Endothelial cell of umbilical vein (primary cell): ENCODE results near the gene BCAP31. TPM values are rescaled to one million over a fixed set of nuclear protein-coding genes. Genes with fewer than 3 reads are reported as not detected.
A peak's percentile ranks its signal among the peaks of the same experiment; 100 is the strongest.
"Not testable (repeated sequence)": the region's sequence is repeated elsewhere in the genome, so short reads cannot be mapped to it uniquely, and the experiment has no call there.

Experiments
- BruUV-seq: library from RNA; stranded (reverse); fragments of 400-500 nt; replicated peaks from 2 replicates; lab custom pipeline; 2021; lab: Mats Ljungman, UMichigan
- CTCF ChIA-PET: fragments of 300-600, 350-600 bp; sonication (Branson Sonifier 250); formaldehyde crosslinking; loops from one replicate; lab custom pipeline; 2021; ENCODE audit warnings: antibody characterized with exemption, inconsistent platforms; lab: Charles Lee
- POLR2A ChIA-PET: fragments of 300-600, 350-600 bp; sonication (Branson Sonifier 250); formaldehyde crosslinking; loops from one replicate; lab custom pipeline; 2021; ENCODE audit warnings: antibody characterized with exemption, inconsistent platforms; lab: Charles Lee
- DNase-seq: peaks from one replicate; pipeline ENCODE4 v3.0.0-alpha.2; 2011; ENCODE audit warnings: low read depth, low spot score
- FAIRE-seq: peaks from 2 replicates; lab custom pipeline; 2011; peaks lifted over from hg19 to GRCh38; lab: Jason Lieb, UNC
- H2AFZ ChIP-seq: 2 replicates; pipeline ENCODE4 v1.6.0; 2012; ENCODE audit warnings: low read depth, low read length, control low read depth, inconsistent platforms
- H3K27ac ChIP-seq: 2 replicates; pipeline ENCODE4 v1.5.1; 2011; ENCODE audit warnings: low read depth, mild to moderate bottlenecking, control low read depth, low read length, moderate library complexity; ENCODE audit not compliant: insufficient read depth
- H3K27me3 ChIP-seq, 2 experiments: 2 replicates each; pipeline versions ENCODE4 v1.6.0 to v1.6.1; 2011; ENCODE audit warnings: low read length in 2 of 2, mixed read lengths in 1 of 2; ENCODE audit not compliant: control insufficient read depth in 2 of 2, insufficient read depth in 2 of 2
- H3K36me3 ChIP-seq, 2 experiments: 2 replicates in 1 of 2; 3 replicates in 1 of 2; pipeline ENCODE4 v1.5.1; 2011; ENCODE audit warnings: low read length in 2 of 2, mild to moderate bottlenecking in 1 of 2, moderate library complexity in 1 of 2; ENCODE audit not compliant: control insufficient read depth in 2 of 2, insufficient read depth in 2 of 2; ENCODE audit errors: extremely low read depth in 1 of 2
- H3K4me1 ChIP-seq: 3 replicates; pipeline ENCODE4 v1.5.1; 2011; ENCODE audit warnings: mild to moderate bottlenecking, low read length; ENCODE audit not compliant: control insufficient read depth, insufficient read depth; ENCODE audit errors: extremely low read depth
- H3K4me2 ChIP-seq: 2 replicates; pipeline ENCODE4 v1.6.1; 2011; ENCODE audit warnings: low read length, control low read depth, mixed read lengths; ENCODE audit not compliant: insufficient read depth
- H3K4me3 ChIP-seq, 3 experiments: fragments of 200-600 bp in 1 of 3; sonication (generic), shearing (Covaris generic) in 1 of 3; replicated peaks in 1 of 3; 2 replicates each; pipeline ENCODE4 v1.5.1; 2011 to 2016; ENCODE audit warnings: control low read depth in 3 of 3, low read length in 3 of 3, mild to moderate bottlenecking in 2 of 3, inconsistent platforms in 1 of 3, low read depth in 1 of 3, moderate library complexity in 1 of 3; ENCODE audit not compliant: insufficient read depth in 1 of 3
- H3K79me2 ChIP-seq: 2 replicates; pipeline ENCODE4 v1.6.0; 2012; ENCODE audit warnings: low read length, inconsistent platforms; ENCODE audit not compliant: control insufficient read depth, insufficient read depth
- H3K9ac ChIP-seq: replicated peaks from 2 replicates; pipeline ENCODE3; 2011; ENCODE audit warnings: low read length, control low read depth; ENCODE audit not compliant: insufficient read depth; ENCODE audit errors: extremely low read depth
- H3K9me1 ChIP-seq: replicated peaks from 3 replicates; pipeline ENCODE4 v1.6.0; 2011; ENCODE audit warnings: mild to moderate bottlenecking, low read length; ENCODE audit not compliant: control insufficient read depth, insufficient read depth; ENCODE audit errors: extremely low read depth
- H3K9me3 ChIP-seq: replicated peaks from 2 replicates; pipeline ENCODE4 v1.5.1; 2012; ENCODE audit warnings: low read length, inconsistent platforms; ENCODE audit not compliant: control insufficient read depth, insufficient read depth
- H4K20me1 ChIP-seq: replicated peaks from 2 replicates; pipeline ENCODE3; 2011; ENCODE audit warnings: mild to moderate bottlenecking, low read length; ENCODE audit not compliant: control insufficient read depth, insufficient read depth; ENCODE audit errors: extremely low read depth
- JUN ChIP-seq: IDR thresholded peaks from 2 replicates; pipeline ENCODE4 v1.6.1; 2011; ENCODE audit warnings: borderline replicate concordance, low read depth; ENCODE audit not compliant: insufficient read length, insufficient read depth
- MYC ChIP-seq: IDR thresholded peaks from one replicate; pipeline ENCODE4 v1.6.1; 2011; ENCODE audit warnings: mild to moderate bottlenecking, low read depth, low read length
- POLR2A ChIP-seq: IDR thresholded peaks from 2 replicates; pipeline ENCODE4 v1.6.1; 2012; ENCODE audit warnings: low read depth, mild to moderate bottlenecking, control low read depth, low read length
- dilution Hi-C: fragments of 300-500 bp; cut with MboI; formaldehyde crosslinking; loops from one replicate; pipeline ENCODE4 v1.15.0; 2019; ENCODE audit warnings: low sequenced_read_pairs; ENCODE audit not compliant: extremely low pct_ligation_motif_present
- intact Hi-C: fragments of 100-400 bp; cut with micrococcal nuclease; formaldehyde crosslinking; loops from one replicate; pipeline ENCODE4 v1.10.0; 2022
- polyA plus RNA-seq, 4 experiments: library from polyadenylated mRNA; depleted of rRNA in 3 of 4; stranded (reverse) in 3 of 4; unstranded in 1 of 4; fragments of >200 nt; gene quantifications; 2 replicates each; pipeline versions ENCODE4 v1.2.1 to v1.2.3, GENCODE V29; 2011 to 2012; ENCODE audit warnings: missing spikeins in 1 of 4
- total RNA-seq: library from RNA; stranded (reverse); gene quantifications from 2 replicates; pipeline ENCODE4 v1.2.3, GENCODE V29; 2021
- TF ChIP-seq, protein P1 (sequence below): IDR thresholded peaks from 2 replicates; pipeline ENCODE4 v1.6.1; 2011; ENCODE audit not compliant: insufficient read depth, insufficient read length

BCAP31 gene
- total and polyA plus RNA-seq, 2 donors (not counting 3 experiments of a cell fraction or from before 2014, with no cell fraction given): 169 to 203 TPM

DNA sequence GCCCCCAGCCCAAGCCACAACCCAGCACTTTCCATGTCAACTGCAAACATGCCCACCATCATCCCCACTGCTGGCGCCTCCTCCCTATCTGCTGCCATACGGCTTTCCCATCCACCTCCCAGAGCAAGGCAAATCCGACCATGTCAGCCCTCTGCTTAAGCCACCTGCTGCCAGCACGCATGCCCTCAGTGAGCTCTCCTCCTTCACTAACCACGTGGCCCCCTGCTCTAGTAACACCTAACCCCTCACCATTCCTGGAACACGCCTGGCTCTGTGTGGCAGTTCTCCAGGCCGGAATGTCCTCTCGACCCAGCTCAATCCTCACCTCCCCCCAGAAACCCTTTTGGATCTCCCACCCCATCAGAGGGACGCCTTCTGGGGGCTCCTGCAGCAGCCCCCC, 17.4 kb downstream of the BCAP31 start:
- FAIRE-seq (no peak), DNase-seq (no peak)
- Histone ChIP-seq H3K27me3 (no peaks in the 10 kb centered on the region), H3K9me3 (no peaks in the 10 kb centered on the region), H3K9me1 (no peaks in the 10 kb centered on the region), H3K79me2 (peaks cover 11% of the 10 kb centered on the region), H3K9ac (no peak overlapping the region), H2AFZ (no peak overlapping the region), H3K4me3 (no peak overlapping the region), H4K20me1 (no peaks in the 10 kb centered on the region), H3K36me3 (peaks cover 2 to 18% of the 10 kb centered on the region in 2 experiments), H3K27ac (no peak overlapping the region), H3K4me2 (no peak overlapping the region), H3K4me1 (peaks cover 14% of the 10 kb centered on the region)
- POLR2A ChIA-PET: no interaction called here
- CTCF ChIA-PET: no interaction called here
- BruUV-seq: no TSS peak
- intact Hi-C loops (no loop called here), dilution Hi-C loops (no loop called here)
- TF ChIP-seq JUN: no peak
- TF ChIP-seq MYC: no peak
- no peak for TF ChIP-seq POLR2A
- TF ChIP-seq, protein P1, sequence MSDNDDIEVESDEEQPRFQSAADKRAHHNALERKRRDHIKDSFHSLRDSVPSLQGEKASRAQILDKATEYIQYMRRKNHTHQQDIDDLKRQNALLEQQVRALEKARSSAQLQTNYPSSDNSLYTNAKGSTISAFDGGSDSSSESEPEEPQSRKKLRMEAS: no peak

DNA sequence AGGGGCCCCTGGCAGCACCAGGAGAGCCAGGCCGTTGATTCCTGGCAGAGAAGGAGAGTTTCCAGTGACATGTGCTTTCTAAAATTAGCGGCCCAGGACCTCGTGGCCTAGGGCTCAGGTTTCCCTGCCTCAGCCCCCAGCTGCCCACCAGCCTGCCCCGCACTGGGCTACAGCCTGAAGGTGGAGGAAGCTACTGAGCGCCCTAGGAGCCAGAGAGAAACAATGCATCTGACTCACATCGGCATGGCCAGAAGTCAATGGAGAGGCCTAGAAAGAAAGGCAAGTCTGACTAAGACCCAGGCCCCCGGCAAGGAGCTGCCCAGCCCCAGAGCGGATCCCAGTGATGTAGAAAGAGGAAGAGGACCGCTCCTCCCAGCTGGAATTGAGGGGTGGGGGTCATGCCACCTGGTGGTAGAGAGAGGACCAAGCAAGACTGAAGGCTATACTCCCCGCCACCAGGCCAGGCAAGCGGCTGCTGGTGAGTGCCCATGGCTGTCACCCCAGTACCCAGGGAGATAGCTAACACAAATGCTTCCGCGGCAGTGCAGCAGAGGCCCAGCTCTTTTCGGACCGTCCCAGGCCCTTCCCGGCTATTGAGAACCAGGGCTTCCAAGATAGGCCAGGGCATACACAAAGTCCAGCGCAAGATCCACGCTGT, 18.7 kb downstream of the BCAP31 start:
- CTCF ChIA-PET: interaction anchor here (1.0 kb wide), 1 partner anchor 18 kb away, joined by 6 read pairs; the partner anchor contains the start of gene SLC6A8
- POLR2A ChIA-PET, dilution Hi-C loops, H3K4me3 ChIP-seq, H3K9me1 ChIP-seq, H3K9me3 ChIP-seq, H2AFZ ChIP-seq, intact Hi-C loops, H4K20me1 ChIP-seq, H3K9ac ChIP-seq, BruUV-seq, H3K27me3 ChIP-seq, H3K4me2 ChIP-seq: not testable (repeated sequence)
- peaks cover 11% of the 10 kb centered on the region for H3K79me2 ChIP-seq
- FAIRE-seq: peak; percentile 61
- peaks cover 2 to 21% of the 10 kb centered on the region in 2 experiments for H3K36me3 ChIP-seq
- peak overlapping the region; percentile 23 for H3K27ac ChIP-seq
- DNase-seq: peak; percentile 33
- H3K4me1 ChIP-seq: peaks cover 18% of the 10 kb centered on the region

DNA sequence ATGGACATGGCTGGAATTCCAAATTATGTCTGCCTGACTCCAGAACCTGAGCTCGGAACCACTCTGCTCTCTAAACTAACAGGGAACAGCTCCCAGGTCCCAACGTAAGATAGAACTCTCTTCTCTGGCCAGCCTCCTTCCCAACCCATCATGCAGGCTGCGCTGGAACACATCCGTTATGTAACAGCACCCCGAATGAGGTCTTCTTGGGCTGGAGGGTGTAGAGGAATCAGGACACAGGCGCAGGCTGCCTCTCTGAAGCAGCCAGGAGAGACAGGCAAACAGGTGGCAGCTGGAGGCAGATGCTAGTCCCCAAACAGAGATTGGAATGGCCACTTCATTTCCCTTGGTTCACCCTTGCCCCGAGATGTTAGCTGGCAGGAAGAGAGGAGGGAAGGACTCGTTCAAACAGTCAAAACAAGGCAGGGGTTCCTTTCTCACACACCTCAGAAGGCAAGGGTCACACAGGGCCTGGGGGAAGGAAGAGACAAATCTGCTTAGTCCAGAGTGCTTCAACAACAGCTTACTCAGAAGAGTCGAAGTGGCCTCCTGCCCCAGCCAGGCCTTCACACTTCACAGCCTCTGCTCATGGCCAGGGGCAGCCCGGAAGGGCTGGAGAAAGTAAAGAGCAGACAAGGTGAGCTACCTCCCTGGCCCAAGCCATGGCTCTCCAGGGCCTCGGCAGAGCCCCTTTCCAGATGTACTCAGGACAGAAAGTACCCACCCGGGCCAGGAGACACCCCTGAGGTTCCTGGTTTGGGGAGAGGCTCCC, 19.4 kb downstream of the BCAP31 start:
- CTCF ChIA-PET: interaction anchor here (1.0 kb wide), 1 partner anchor 17 kb away, joined by 6 read pairs; the partner anchor contains the start of gene SLC6A8
- BruUV-seq, H3K9ac ChIP-seq, H4K20me1 ChIP-seq, H3K4me3 ChIP-seq, H3K4me2 ChIP-seq, DNase-seq, H3K9me3 ChIP-seq, H3K27me3 ChIP-seq, POLR2A ChIA-PET, H3K9me1 ChIP-seq, dilution Hi-C loops, H2AFZ ChIP-seq, intact Hi-C loops: not testable (repeated sequence)
- H3K36me3 ChIP-seq: peaks cover 2 to 20% of the 10 kb centered on the region in 2 experiments
- peaks cover 21% of the 10 kb centered on the region for H3K4me1 ChIP-seq
- H3K79me2 ChIP-seq: peaks cover 11% of the 10 kb centered on the region
- FAIRE-seq: peak; percentile 77
- H3K27ac ChIP-seq: peak overlapping the region; percentile 23
